A673 (cell line): ENCODE measurements around the gene SDK1.

Experiments used
- EZH2 ChIP-seq: fragments of 200-600 bp; sonication (generic); IDR thresholded peaks from 2 replicates; pipeline ENCODE4 v1.6.1; 2017; ENCODE audit warnings: borderline replicate concordance, low read depth, mild to moderate bottlenecking, mixed read lengths, antibody characterized with exemption, low read length; ENCODE audit not compliant: poor library complexity, severe bottlenecking
- TF ChIP-seq, protein P1 (sequence below): fragments of 300-800, 200-600 bp; sonication (generic); conservative IDR thresholded peaks from 2 replicates; pipeline ENCODE4 v1.5.1; 2017; ENCODE audit warnings: low read depth, mild to moderate bottlenecking, antibody characterized with exemption, low read length, moderate library complexity, mixed read lengths

DNA sequence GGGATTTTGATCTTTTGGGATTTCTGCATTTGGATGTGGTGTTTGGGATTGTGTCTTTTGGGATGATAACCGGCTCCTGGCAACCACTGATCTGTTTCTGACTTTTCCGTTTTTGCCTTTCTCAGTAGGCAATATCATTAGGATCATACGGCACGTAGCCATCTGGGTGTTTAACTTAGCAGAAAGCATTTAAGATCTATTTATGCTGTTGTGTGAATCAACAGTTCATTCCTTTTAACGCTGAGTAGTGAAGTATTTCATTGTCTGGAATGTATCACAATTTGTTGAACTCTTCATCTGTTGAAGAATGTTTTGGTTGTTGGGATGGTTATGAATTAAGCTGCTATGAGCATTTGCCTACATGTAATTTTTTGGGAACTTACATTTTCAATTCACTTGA is 459.6 kb downstream of the SDK1 start:
- TF ChIP-seq, protein P1, sequence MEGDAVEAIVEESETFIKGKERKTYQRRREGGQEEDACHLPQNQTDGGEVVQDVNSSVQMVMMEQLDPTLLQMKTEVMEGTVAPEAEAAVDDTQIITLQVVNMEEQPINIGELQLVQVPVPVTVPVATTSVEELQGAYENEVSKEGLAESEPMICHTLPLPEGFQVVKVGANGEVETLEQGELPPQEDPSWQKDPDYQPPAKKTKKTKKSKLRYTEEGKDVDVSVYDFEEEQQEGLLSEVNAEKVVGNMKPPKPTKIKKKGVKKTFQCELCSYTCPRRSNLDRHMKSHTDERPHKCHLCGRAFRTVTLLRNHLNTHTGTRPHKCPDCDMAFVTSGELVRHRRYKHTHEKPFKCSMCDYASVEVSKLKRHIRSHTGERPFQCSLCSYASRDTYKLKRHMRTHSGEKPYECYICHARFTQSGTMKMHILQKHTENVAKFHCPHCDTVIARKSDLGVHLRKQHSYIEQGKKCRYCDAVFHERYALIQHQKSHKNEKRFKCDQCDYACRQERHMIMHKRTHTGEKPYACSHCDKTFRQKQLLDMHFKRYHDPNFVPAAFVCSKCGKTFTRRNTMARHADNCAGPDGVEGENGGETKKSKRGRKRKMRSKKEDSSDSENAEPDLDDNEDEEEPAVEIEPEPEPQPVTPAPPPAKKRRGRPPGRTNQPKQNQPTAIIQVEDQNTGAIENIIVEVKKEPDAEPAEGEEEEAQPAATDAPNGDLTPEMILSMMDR = no peak
- no peak for TF ChIP-seq EZH2
